Measurements from ENCODE around the gene CNR1. TPM values are rescaled to one million over a fixed set of nuclear protein-coding genes. Genes with fewer than 3 reads are reported as not detected.

Gene CNR1
- total RNA-seq, 1 experiment from 2014 or later, result not detected

DNA sequence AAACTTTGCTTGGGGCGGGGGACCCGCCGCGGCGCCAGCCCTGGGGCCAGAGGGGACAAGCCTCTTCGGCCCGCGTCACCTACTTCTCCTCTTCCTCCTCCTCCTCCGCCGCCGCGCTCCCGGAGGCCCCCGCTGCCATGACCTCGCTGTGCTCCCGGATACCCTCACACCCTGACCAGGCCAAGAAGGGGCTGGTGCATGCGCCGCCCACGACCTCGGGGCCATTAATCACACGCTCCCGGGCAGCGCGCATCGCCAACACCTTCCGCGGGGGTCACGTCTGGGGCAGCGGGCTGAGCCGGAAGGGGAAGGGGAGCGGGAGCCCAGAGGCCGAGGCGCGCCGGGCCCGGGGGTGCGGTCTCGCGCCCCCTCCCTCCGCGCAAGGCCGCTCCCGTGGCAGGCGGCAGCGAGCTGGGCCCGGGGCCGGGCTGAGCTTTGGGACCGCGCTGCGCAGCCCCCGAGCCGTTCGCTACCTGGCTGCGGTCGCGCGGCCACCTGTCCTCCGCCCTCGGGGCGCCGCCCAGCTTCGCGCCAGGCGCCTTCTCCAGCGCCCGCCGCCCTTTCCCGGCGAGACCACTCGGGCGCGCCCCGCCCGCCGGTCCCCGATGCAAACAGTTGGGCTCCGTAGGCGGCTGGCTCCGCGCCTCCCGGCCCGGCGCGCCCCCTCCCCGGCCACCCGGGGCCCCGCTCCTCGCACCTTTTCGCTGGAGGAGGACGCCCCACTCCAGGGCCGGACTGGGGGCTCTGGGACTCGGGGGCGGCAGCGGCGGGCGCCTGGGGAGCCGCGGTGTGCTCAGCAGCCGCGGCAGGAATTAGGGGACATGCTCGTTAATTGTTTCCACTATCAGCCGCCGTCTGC lies 575 bp upstream of the CNR1 start:
- TF ChIP-seq EZH2 (IDR thresholded peaks at IDR 0.05; ENCODE audit: borderline replicate concordance, low read depth, low read length, poor library complexity, severe bottlenecking), result no peak
- TF ChIP-seq, protein P1, sequence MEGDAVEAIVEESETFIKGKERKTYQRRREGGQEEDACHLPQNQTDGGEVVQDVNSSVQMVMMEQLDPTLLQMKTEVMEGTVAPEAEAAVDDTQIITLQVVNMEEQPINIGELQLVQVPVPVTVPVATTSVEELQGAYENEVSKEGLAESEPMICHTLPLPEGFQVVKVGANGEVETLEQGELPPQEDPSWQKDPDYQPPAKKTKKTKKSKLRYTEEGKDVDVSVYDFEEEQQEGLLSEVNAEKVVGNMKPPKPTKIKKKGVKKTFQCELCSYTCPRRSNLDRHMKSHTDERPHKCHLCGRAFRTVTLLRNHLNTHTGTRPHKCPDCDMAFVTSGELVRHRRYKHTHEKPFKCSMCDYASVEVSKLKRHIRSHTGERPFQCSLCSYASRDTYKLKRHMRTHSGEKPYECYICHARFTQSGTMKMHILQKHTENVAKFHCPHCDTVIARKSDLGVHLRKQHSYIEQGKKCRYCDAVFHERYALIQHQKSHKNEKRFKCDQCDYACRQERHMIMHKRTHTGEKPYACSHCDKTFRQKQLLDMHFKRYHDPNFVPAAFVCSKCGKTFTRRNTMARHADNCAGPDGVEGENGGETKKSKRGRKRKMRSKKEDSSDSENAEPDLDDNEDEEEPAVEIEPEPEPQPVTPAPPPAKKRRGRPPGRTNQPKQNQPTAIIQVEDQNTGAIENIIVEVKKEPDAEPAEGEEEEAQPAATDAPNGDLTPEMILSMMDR (conservative IDR thresholded peaks at IDR 0.05; ENCODE audit: low read depth, low read length), result no peak
- Histone ChIP-seq H3K4me3 (ENCODE audit: low read depth, low read length, poor library complexity, severe bottlenecking) (peak overlapping the region; percentile 37), H3K4me1 (ENCODE audit: insufficient read depth, low read length, poor library complexity, severe bottlenecking) (peaks cover 9% of the 10 kb centered on the region), H3K36me3 (ENCODE audit: insufficient read depth, low read length, poor library complexity, severe bottlenecking) (no peaks in the 10 kb centered on the region), H3K27ac (ENCODE audit: low read depth, low read length, poor library complexity, severe bottlenecking) (no peak overlapping the region), H3K27me3 (replicated peaks; ENCODE audit: insufficient read depth, low read depth, low read length, poor library complexity) (peaks cover 90% of the 10 kb centered on the region), H3K9me3 (ENCODE audit: low read depth, low read length, poor library complexity, severe bottlenecking) (no peaks in the 10 kb centered on the region)
- DNase-seq (ENCODE audit: low spot score), result no peak
- no TSS peak for BruUV-seq (replicated peaks)
- POLR2A ChIA-PET (ENCODE audit: low non-redundant PET), result no interaction called here
- intact Hi-C loops (cut with micrococcal nuclease; ENCODE audit: unreplicated experiment), result no loop called here
- CTCF ChIA-PET, result no interaction called here

DNA sequence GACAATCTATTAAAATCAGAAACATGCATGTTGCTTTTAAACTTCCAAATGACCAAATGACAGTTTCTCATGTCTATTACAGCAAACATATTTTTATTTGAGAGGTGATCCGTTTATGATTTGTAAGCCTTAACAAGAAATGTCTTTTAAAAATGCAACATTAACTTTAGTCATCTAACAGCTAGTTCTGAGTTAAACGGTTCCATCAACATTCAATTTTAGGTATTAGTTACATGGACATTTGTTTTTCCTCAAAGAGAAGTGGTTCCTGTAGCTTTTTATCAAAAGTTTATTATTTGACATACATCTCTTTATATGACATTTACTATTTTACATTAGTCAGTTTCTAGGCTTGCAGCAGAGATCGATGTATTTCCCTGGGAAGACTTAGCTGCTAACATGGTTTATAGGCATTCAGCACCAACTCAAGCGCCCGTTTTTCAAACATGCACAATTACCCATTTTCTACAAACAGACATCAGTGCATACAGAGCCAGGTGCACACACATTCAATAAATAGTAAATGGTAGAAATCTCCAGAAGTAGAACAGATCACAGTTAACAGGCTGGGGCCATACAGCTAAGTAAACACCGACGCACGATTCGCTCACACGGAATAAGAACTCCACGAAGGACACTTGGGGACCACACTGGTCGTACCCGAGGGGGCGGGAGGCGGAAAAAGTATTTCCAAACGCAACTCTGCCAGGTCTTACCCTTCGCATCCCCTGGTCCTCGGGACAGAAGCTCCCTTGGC lies 882 bp downstream of the CNR1 start:
- BruUV-seq (replicated peaks), result no TSS peak
- Histone ChIP-seq H3K36me3 (ENCODE audit: insufficient read depth, low read length, poor library complexity, severe bottlenecking) (no peaks in the 10 kb centered on the region), H3K9me3 (ENCODE audit: low read depth, low read length, poor library complexity, severe bottlenecking) (no peaks in the 10 kb centered on the region), H3K4me3 (ENCODE audit: low read depth, low read length, poor library complexity, severe bottlenecking) (peak overlapping the region; percentile 37), H3K27me3 (replicated peaks; ENCODE audit: insufficient read depth, low read depth, low read length, poor library complexity) (peaks cover 88% of the 10 kb centered on the region), H3K27ac (ENCODE audit: low read depth, low read length, poor library complexity, severe bottlenecking) (no peak overlapping the region), H3K4me1 (ENCODE audit: insufficient read depth, low read length, poor library complexity, severe bottlenecking) (peaks cover 9% of the 10 kb centered on the region)
- TF ChIP-seq, protein P1 (conservative IDR thresholded peaks at IDR 0.05; ENCODE audit: low read depth, low read length), result no peak
- TF ChIP-seq EZH2 (IDR thresholded peaks at IDR 0.05; ENCODE audit: borderline replicate concordance, low read depth, low read length, poor library complexity, severe bottlenecking), result no peak
- ChIA-PET POLR2A (ENCODE audit: low non-redundant PET) (no interaction called here), CTCF (no interaction called here)
- intact Hi-C loops (cut with micrococcal nuclease; ENCODE audit: unreplicated experiment), result no loop called here
- DNase-seq (ENCODE audit: low spot score), result no peak

DNA sequence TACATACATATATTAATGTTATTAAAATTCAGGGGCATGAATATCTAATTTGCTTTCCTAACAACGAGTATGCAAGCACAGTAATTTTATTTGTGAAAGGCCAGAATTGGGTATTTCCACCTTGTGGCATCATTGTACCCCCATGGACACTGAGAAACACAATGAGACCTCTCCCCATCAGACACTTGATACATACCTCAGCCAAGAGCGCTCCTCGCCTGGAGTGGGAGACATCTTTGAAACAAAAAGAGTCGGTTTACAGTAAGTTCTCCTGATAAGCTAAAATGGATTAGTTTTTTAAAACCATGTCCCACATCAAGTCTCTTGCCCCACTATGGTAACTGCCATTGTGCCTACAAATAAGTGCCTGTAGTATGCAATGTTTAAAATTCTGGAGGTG lies 2.1 kb downstream of the CNR1 start:
- BruUV-seq (replicated peaks), result no TSS peak
- no peak for TF ChIP-seq EZH2 (IDR thresholded peaks at IDR 0.05; ENCODE audit: borderline replicate concordance, low read depth, low read length, poor library complexity, severe bottlenecking)
- TF ChIP-seq, protein P1 (conservative IDR thresholded peaks at IDR 0.05; ENCODE audit: low read depth, low read length), result no peak
- Histone ChIP-seq H3K27me3 (replicated peaks; ENCODE audit: insufficient read depth, low read depth, low read length, poor library complexity) (peaks cover 82% of the 10 kb centered on the region), H3K4me3 (ENCODE audit: low read depth, low read length, poor library complexity, severe bottlenecking) (no peak overlapping the region), H3K4me1 (ENCODE audit: insufficient read depth, low read length, poor library complexity, severe bottlenecking) (peaks cover 9% of the 10 kb centered on the region), H3K27ac (ENCODE audit: low read depth, low read length, poor library complexity, severe bottlenecking) (no peak overlapping the region), H3K36me3 (ENCODE audit: insufficient read depth, low read length, poor library complexity, severe bottlenecking) (no peaks in the 10 kb centered on the region), H3K9me3 (ENCODE audit: low read depth, low read length, poor library complexity, severe bottlenecking) (no peaks in the 10 kb centered on the region)
- intact Hi-C loops (cut with micrococcal nuclease; ENCODE audit: unreplicated experiment), result no loop called here
- DNase-seq (ENCODE audit: low spot score), result no peak
- POLR2A ChIA-PET (ENCODE audit: low non-redundant PET), result no interaction called here
- CTCF ChIA-PET, result no interaction called here

Measured in A673 (cell line).